Effector memory CD8-positive, alpha-beta T cell (primary cell): ENCODE measurements around the gene B9D2.
A peak's percentile ranks its signal among the peaks of the same experiment; 100 is the strongest.
"Not testable (repeated sequence)": the region's sequence is repeated elsewhere in the genome, so short reads cannot be mapped to it uniquely, and the experiment has no call there.

Source experiments
- ATAC-seq: fragments of 150-1000 bp; cut with Tn5 transposase; replicated peaks from 2 replicates; pipeline ENCODE4 v1.10.0; 2021; ENCODE audit warnings: mild to moderate bottlenecking, moderate library complexity
- DNase-seq, 3 experiments: peaks; one replicate each; pipeline ENCODE4 v3.0.0; 2021
- H3K27ac Mint-ChIP-seq, 2 donors: one replicate each; pipeline ENCODE4 v1.8.0; 2022; ENCODE audit warnings: mild to moderate bottlenecking in 2 of 2, mixed read lengths in 2 of 2, moderate library complexity in 2 of 2
- H3K27me3 Mint-ChIP-seq, 2 donors: one replicate each; pipeline ENCODE4 v1.8.0; 2022; ENCODE audit warnings: mixed read lengths in 2 of 2
- H3K36me3 Mint-ChIP-seq: one replicate; pipeline ENCODE4 v1.8.0; 2022; ENCODE audit warnings: mild to moderate bottlenecking, moderate library complexity, mixed read lengths; ENCODE audit not compliant: insufficient read depth
- H3K4me1 Mint-ChIP-seq, 2 donors: one replicate each; pipeline ENCODE4 v1.8.0; 2022; ENCODE audit warnings: low read depth in 2 of 2, mixed read lengths in 2 of 2
- H3K4me3 Mint-ChIP-seq, 2 donors: one replicate each; pipeline ENCODE4 v1.8.0; 2022; ENCODE audit warnings: mild to moderate bottlenecking in 2 of 2, mixed read lengths in 2 of 2, moderate library complexity in 2 of 2
- H3K9me3 Mint-ChIP-seq, 2 donors: one replicate each; pipeline ENCODE4 v1.8.0; 2022; ENCODE audit warnings: mixed read lengths in 2 of 2

The B9D2 gene

GRCh38 chr19:41357746-41358145 lies 6.2 kb downstream of the B9D2 start:
- H3K4me3 Mint-ChIP-seq, result peak overlapping the region in 1 of 2 donors; percentile 62
- no peak for DNase-seq
- H3K4me1 Mint-ChIP-seq, result peaks cover 42 to 48% of the 10 kb centered on the region in 2 donors
- no peaks in the 10 kb centered on the region for H3K9me3 Mint-ChIP-seq
- no peak for ATAC-seq
- H3K36me3 Mint-ChIP-seq, result peaks cover 52% of the 10 kb centered on the region
- peak overlapping the region in 1 of 2 donors; percentile 49 for H3K27ac Mint-ChIP-seq
- H3K27me3 Mint-ChIP-seq, result no peaks in the 10 kb centered on the region

DNA sequence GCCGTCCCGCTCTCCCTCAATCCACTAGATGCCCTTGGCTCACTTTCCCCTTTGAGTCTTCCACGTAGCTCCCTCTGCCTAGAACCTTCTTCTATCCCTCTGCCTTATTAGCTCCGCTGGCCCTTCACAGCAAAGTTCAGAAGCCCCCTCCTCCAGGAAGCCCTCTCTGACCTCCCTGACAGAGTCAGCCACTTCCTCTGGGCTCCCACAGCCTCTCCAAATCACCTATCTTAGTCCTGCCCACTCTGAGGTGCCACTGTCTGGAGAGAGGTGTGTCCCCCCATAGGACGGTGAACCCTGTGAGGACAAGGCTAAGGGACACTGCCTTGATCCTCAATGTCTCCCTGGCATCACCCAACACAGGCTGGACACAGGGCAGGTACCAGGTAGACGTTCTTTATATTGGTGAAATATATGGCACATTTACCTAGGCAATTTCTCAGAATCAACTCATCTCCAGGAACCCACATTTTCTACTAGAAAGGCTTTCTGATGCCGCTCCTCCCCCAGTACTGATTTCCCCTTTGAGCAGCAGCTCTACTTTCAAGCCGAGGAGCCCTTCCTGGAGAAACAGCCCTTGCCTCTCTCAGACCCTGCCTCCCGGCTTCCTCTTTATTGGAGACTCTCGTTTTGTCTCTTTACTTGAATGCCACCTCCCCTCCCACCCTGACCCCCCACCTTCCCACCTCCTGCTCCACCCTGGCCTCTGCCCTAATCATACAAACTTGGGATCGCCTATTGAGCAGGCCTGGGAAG lies 6.8 kb downstream of the B9D2 start:
- peaks cover 42 to 44% of the 10 kb centered on the region in 2 donors for H3K4me1 Mint-ChIP-seq
- no peaks in the 10 kb centered on the region for H3K9me3 Mint-ChIP-seq
- ATAC-seq (no peak), DNase-seq (no peak)
- peak overlapping the region; percentile 28 to 62 for H3K4me3 Mint-ChIP-seq
- no peaks in the 10 kb centered on the region for H3K27me3 Mint-ChIP-seq
- H3K27ac Mint-ChIP-seq, result peak overlapping the region; percentile 49 to 86
- peaks cover 58% of the 10 kb centered on the region for H3K36me3 Mint-ChIP-seq

DNA sequence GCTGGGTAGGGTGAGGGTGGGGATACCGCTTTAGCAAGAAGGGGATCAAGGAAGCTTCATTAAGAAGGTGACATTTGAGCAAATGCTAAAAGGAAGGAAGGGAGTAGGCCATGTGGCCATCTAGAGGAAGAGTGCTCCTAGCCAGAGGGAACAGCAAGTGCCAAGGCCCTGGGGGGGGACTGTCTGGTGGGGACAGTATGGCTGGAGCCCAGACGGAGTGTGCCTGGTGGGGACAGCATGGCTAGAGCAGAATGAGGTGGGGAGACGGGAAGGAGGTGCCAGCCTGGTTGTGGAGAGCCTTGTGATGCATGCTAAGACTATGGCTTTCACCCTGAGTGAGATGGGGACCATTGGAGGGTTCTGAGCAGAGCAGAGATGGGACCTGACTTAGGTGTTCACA lies 8.1 kb downstream of the B9D2 start:
- peak overlapping the region; percentile 49 to 86 for H3K27ac Mint-ChIP-seq
- H3K27me3 Mint-ChIP-seq, result no peaks in the 10 kb centered on the region
- H3K4me3 Mint-ChIP-seq, result peak overlapping the region; percentile 21 to 46
- peaks cover 71% of the 10 kb centered on the region for H3K36me3 Mint-ChIP-seq
- ATAC-seq (no peak), DNase-seq (no peak)
- H3K4me1 Mint-ChIP-seq, result peaks cover 44 to 52% of the 10 kb centered on the region in 2 donors
- no peaks in the 10 kb centered on the region for H3K9me3 Mint-ChIP-seq

GRCh38 chr19:41355035-41355434 lies 8.9 kb downstream of the B9D2 start:
- Mint-ChIP-seq H3K4me1 (peaks cover 49 to 53% of the 10 kb centered on the region in 2 donors), H3K4me3 (peak overlapping the region in 1 of 2 donors; percentile 21), H3K27ac (peak overlapping the region; percentile 49 to 86), H3K27me3 (no peaks in the 10 kb centered on the region), H3K36me3 (peaks cover 75% of the 10 kb centered on the region), H3K9me3 (no peaks in the 10 kb centered on the region)
- no peak for DNase-seq
- no peak for ATAC-seq

DNA sequence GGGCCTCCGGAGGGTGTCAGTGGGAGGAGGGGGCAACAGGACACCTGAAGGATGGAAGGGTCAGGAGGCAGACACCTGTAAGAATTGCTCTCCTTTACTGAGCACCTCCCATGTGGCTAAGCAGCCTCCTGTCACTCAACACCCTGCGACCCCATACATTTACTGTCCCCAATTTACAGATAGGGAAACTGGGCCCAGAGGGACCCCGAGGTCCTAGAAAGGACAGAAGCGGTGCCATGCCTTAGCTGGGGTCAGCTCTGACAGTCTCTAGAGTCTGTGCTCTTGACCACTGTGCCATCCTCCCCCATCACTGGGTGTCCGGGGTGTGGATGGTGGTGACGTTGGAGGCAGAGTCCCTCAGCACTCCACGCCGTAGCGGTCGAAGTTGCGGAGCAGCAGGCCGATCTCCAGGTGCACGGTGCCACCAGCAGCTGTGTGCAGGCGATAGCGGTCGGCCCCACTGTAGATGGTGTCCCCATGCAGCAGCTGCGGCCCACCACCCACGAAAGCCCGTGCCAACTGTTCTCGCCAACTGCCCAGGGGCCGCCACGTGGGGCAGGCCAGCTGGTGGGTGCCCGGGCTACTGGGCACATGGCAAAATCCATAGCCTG lies 9.5 kb downstream of the B9D2 start:
- H3K4me1 Mint-ChIP-seq, result peaks cover 51 to 54% of the 10 kb centered on the region in 2 donors
- no peaks in the 10 kb centered on the region for H3K9me3 Mint-ChIP-seq
- H3K27me3 Mint-ChIP-seq, result no peaks in the 10 kb centered on the region
- DNase-seq, result no peak
- H3K36me3 Mint-ChIP-seq, result peaks cover 81% of the 10 kb centered on the region
- ATAC-seq, result no peak
- H3K27ac Mint-ChIP-seq, result peak overlapping the region; percentile 98
- peak overlapping the region; percentile 45 to 100 for H3K4me3 Mint-ChIP-seq

DNA sequence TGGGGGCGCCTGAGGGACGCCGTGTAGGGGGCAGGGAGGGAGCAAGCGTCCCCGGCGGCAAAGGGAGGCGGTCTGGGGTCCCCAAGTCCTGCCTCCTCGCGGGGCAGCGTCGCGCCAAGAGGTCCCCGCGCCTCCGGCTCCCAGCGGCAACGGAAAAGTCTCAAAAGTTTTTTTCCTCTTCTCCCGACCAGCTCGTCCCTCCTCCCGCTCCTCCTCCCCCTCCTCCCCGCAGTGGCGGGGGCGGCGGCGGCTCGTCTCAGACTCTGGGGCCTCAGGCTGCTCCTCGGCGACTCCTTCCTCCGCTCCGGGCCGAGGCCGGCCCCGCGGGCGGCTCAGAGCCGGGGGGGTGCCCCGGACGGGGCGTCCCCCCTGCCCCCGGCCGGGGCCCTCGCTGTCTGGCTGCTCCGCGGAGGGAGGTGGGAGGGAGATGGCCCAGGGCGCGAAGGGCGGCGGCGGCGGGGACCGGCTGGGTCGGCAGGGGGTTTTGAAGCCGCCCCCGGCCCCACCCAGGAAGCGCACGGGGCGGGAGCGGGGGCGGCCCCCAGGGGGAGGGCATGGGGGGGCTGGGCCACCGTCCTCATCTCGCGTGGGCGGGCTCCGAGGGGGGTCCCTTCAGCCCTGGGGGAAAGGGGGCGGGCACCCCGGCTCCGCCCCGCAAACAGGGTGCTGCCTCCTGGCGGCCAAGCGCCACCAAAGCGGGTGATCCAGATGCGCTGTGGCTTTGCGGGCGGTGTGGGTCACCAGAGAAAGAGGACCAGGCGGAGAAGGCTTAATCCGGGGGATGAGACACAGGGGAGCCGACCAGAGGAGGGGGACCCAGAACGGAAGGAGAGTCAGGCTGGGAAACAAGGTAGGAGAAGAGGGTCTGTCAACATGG lies 10.2 kb downstream of the B9D2 start, which contains the start of gene TGFB1:
Gene TGFB1, minus strand, starts transcription at position 457 of the 877 bp plus-strand sequence. CDS start 878 bp downstream, outside the sequence.
- peaks cover 86% of the 10 kb centered on the region for H3K36me3 Mint-ChIP-seq
- H3K27me3 Mint-ChIP-seq, result no peaks in the 10 kb centered on the region
- peak within 1 kb of the TSS; percentile 99 to 100 for H3K4me3 Mint-ChIP-seq
- H3K9me3 Mint-ChIP-seq, result no peaks in the 10 kb centered on the region
- peak; percentile 91 to 93 (median 93) for DNase-seq
- peak; percentile 50 for ATAC-seq
- H3K4me1 Mint-ChIP-seq, result peaks cover 59 to 62% of the 10 kb centered on the region in 2 donors
- H3K27ac Mint-ChIP-seq, result peak within 1 kb of the TSS; percentile 98

GRCh38 chr19:41352609-41353465 lies 11.1 kb downstream of the B9D2 start:
- Mint-ChIP-seq H3K4me1 (peaks cover 57 to 59% of the 10 kb centered on the region in 2 donors), H3K27me3 (no peaks in the 10 kb centered on the region), H3K36me3 (peaks cover 91% of the 10 kb centered on the region), H3K9me3 (no peaks in the 10 kb centered on the region), H3K27ac (peak overlapping the region; percentile 98), H3K4me3 (peak overlapping the region; percentile 99 to 100)
- ATAC-seq (peak; percentile 7), DNase-seq (peak; percentile 74 to 80 (median 76))

GRCh38 chr19:41352279-41352608 lies 11.7 kb downstream of the B9D2 start:
- peak overlapping the region; percentile 98 for H3K27ac Mint-ChIP-seq
- peaks cover 52 to 54% of the 10 kb centered on the region in 2 donors for H3K4me1 Mint-ChIP-seq
- H3K9me3 Mint-ChIP-seq, result no peaks in the 10 kb centered on the region
- no peak for ATAC-seq
- peaks cover 94% of the 10 kb centered on the region for H3K36me3 Mint-ChIP-seq
- peak overlapping the region; percentile 99 to 100 for H3K4me3 Mint-ChIP-seq
- no peak for DNase-seq
- H3K27me3 Mint-ChIP-seq, result no peaks in the 10 kb centered on the region

DNA sequence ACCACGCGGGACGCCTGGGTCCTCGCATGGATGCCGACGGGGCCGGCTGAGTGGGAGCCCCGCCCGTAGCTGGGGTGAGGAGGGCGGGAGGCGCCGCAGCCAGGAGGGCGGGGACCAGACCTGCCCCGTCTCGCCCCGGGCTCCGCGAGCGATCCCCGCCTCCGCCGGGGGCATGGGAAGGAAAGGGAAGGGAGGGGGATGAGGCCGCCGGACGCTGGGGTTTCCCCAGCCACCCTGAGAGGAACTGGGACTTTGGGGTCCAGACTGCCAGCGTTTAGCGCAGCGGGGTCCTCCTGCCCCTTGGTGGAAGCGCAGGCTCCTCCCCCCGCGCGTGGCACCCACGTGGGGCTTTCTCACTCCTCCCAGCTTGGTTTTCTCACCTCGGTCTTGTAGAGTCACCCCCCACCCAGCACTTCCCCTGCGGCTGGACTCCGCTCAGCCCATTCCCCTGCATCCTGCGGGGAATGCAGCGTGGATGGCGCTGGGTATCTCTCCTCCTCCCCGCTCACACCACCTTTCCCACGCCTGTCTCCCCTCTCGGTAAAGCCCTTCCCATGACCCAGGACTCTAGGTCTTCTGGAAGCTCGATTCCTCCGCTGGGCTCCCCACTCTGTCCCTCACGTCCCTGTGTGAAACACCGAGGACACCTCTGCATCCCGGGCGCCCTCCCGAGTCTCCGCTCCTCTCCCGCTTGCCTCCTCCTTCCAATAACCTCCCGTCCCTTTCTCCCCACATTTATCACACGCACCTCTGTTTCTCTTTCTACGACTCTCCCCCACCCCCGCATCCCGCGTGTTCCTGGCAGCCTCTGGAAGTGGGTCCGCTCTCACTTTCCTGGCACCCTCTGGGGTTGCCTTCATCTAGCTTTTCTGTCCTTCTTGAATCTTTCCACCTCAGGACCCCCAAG lies 12.4 kb downstream of the B9D2 start:
- Mint-ChIP-seq H3K4me1 (peaks cover 47 to 50% of the 10 kb centered on the region in 2 donors), H3K27ac (peak overlapping the region; percentile 98), H3K36me3 (peaks cover 96% of the 10 kb centered on the region), H3K4me3 (peak overlapping the region; percentile 99 to 100), H3K27me3 (no peaks in the 10 kb centered on the region), H3K9me3 (no peaks in the 10 kb centered on the region)
- ATAC-seq (peak; percentile 59), DNase-seq (peak; percentile 91 to 93 (median 92))

GRCh38 chr19:41350735-41351338 lies 13.1 kb downstream of the B9D2 start:
- H3K4me3 Mint-ChIP-seq, result peak overlapping the region; percentile 99 to 100
- H3K27me3 Mint-ChIP-seq, result no peaks in the 10 kb centered on the region
- peaks cover 96% of the 10 kb centered on the region for H3K36me3 Mint-ChIP-seq
- ATAC-seq, result no peak
- H3K9me3 Mint-ChIP-seq, result no peaks in the 10 kb centered on the region
- peaks cover 48 to 50% of the 10 kb centered on the region in 2 donors for H3K4me1 Mint-ChIP-seq
- no peak for DNase-seq
- peak overlapping the region; percentile 98 for H3K27ac Mint-ChIP-seq

DNA sequence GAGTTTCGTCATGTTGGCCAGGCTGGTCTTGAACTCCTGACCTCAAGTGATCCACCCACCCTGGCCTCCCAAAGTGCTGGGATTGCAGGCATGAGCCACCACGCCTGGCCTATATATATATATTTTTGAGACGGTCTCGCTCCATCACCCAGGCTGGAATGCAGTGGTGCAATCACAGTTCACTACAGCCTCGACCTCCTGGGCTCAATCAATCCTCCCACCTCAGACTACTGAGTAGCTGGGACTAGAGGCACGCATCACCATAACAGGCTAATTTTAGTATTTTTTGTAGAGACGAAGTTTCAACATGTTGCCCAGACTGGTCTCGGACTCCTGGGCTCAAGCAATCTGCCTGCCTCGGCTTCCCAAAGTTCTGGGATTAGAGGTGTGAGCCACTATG lies 17.0 kb downstream of the B9D2 start:
- Mint-ChIP-seq H3K36me3 (peaks cover 100% of the 10 kb centered on the region), H3K4me1 (peaks cover 59 to 62% of the 10 kb centered on the region in 2 donors), H3K27ac (peak overlapping the region; percentile 41 to 98)
- not testable (repeated sequence) for DNase-seq, ATAC-seq, H3K4me3 Mint-ChIP-seq, H3K27me3 Mint-ChIP-seq, H3K9me3 Mint-ChIP-seq
